ENCODE data around the gene NPTX1.

GRCh38 chr17:80442764-80443163 is 33.6 kb downstream of the NPTX1 start:
- TF ChIP-seq SP1 (IDR thresholded peaks at IDR 0.05), result no peak
- no peak for TF ChIP-seq CTCF (IDR thresholded peaks at IDR 0.05; ENCODE audit: low read depth, low read length, missing input control)
- TF ChIP-seq ATF3 (IDR thresholded peaks at IDR 0.05), result no peak
- no peak for TF ChIP-seq RAD21 (IDR thresholded peaks at IDR 0.05)
- TF ChIP-seq REST (IDR thresholded peaks at IDR 0.05), result no peak
- TF ChIP-seq NR2F2 (IDR thresholded peaks at IDR 0.05), result no peak
- TF ChIP-seq HNF4A (conservative IDR thresholded peaks at IDR 0.05), result no peak
